Measurements from ENCODE around the gene LRRC45.

Gene LRRC45

DNA sequence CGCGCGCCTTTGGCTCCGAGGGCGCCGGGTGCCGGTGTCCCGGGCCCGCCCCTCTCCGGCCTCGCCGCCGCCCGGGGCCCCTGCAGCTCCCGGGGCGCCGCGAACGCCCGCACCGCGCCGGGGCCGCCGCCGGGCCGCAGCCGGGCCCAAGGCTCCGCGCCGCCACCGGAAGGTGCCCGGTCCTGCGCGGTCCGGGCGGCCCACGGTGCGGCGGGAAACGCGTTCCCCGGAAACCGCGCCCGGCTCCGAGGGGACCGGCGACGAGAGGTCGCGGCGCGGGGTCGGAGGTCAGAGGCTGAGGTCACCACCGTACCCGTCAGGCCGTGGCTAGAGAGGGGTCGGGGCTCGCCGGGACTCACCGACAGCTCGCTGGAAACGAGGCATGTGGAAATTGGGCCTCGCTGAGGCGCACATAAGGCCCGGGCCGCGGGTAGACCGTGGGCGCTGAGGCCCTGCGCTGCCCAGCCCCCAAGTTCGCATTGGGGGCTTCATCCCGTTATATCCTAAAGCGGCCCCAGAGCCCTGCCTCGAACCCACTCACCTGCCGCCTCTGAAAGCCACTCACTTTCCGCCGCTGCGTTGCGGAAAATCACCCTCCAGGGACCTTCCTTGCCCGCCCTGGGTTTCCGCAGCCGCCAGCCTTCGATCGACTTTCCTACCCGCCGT, 42.7 kb downstream of the LRRC45 start, which contains the start of gene DUS1L:
Gene DUS1L (minus strand): TSS at position 167 of the 666 bp plus-strand sequence. CDS start 745 bp downstream, outside the sequence.
- peak; percentile 61 for DNase-seq

DNA sequence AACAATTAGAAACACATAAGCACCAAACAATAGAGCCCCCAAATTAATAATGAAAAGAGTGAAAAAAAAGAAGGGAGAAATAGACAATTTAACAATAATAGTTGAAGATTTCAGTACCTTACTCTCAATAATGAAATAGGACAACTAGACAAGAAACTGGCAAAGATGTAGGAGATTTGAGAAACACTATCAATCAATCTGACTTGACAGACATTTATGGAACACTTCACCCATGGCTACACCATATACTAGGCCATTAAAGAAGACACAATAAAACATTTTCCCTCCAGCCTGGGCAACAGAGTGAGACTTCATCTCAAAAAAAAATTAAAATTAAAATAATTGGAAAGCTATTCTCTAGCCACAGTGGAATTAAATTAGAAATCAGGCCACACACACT, 47.5 kb downstream of the LRRC45 start:
- no peak for DNase-seq

GRCh38 chr17:82072827-82073226, 49.7 kb downstream of the LRRC45 start:
- no peak for DNase-seq

GRCh38 chr17:82073446-82073845, 50.3 kb downstream of the LRRC45 start:
- DNase-seq, result no peak

DNA sequence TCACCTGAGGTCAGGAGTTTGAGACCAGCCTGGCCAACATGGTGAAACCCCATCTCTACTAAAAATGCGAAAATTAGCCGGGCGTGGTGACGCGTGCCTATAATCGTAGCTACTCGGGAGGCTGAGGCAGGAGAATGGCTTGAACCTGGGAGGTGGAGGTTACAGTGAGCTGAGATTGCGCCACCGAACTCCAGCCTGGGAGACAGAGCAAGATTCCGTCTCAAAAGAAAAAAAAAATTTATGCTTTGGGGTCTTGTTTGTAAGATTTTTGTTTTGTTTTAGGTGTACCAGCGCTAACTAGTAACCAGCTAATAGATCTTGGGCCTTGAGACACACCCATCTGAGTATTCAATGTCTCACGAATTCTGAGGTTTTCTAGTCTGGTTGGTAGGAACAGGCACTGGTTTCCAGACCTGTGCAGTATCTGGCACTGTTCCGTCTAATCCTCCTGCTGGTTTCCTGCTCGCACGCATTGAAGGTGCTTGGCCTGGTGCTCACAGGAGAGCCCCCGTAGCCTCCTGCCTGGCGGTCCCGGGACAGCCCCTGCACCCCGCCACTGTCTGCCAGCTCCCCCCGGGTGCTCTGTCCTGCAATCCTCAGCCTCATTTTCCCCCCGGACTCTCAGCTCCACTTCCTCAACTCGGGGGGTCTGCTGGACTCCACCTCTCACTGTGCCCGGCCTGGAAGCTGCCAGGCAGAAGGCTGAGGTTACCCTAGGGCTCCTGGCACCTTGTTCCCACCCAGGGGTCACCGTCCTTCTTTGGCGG, 53.1 kb downstream of the LRRC45 start:
- no peak for DNase-seq

GRCh38 chr17:82076785-82077591, 53.9 kb downstream of the LRRC45 start:
- DNase-seq, result no peak

GRCh38 chr17:82077617-82078358, 54.7 kb downstream of the LRRC45 start:
- no peak for DNase-seq

DNA sequence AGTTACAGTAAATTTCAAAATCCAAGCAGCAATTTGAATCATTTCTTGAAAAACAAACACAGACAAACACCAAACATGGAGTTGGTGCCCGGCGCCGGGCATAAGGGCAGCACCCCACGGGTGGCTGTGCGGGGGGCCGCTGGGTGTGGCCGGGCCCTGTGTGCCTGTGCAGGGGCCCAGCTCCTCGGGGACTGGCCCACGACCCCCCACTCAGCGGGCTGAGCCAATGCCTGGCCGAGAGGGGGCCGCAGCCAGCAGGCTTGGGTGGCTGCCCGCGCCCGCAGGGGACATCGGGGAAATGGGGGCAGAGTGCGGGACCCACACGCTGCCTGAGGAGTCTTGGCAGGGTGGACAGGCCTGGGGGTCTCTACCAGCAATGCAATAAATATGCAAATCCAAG, 55.3 kb downstream of the LRRC45 start:
- no peak for DNase-seq

- DNase-seq, result no peak
Observed at GRCh38 chr17:82079001-82079677, 56.0 kb downstream of the LRRC45 start.

- no peak for DNase-seq
Observed at GRCh38 chr17:82080048-82080788, 57.1 kb downstream of the LRRC45 start.

Measured in fibroblast of skin of right biceps (primary cell).